HAP-1 (cell line): ENCODE data around the gene GTSF1L.

Experiments
- DNase-seq, 2 experiments: peaks; one replicate each; pipeline ENCODE4 v3.0.0-alpha.2; 2016 to 2020; ENCODE audit warnings: low spot score in 2 of 2
- H3K27me3 ChIP-seq: fragments of 250-450 bp; sonication (Bioruptor Pico); 2 replicates; pipeline ENCODE4 v1.5.1; 2020; ENCODE audit warnings: low read depth, mild to moderate bottlenecking, moderate library complexity
- H3K36me3 ChIP-seq: fragments of 250-450 bp; sonication (Bioruptor Pico); replicated peaks from 2 replicates; pipeline ENCODE4 v1.5.1; 2020; ENCODE audit warnings: mild to moderate bottlenecking
- H3K4me1 ChIP-seq: fragments of 250-450 bp; sonication (Bioruptor Pico); 2 replicates; pipeline ENCODE4 v1.5.1; 2020; ENCODE audit warnings: mild to moderate bottlenecking
- H3K4me3 ChIP-seq: fragments of 250-450 bp; sonication (Bioruptor Pico); 2 replicates; pipeline ENCODE4 v1.5.1; 2020; ENCODE audit warnings: mild to moderate bottlenecking, moderate library complexity
- H3K9me3 ChIP-seq: fragments of 250-450 bp; sonication (Bioruptor Pico); 2 replicates; pipeline ENCODE4 v1.5.1; 2020; ENCODE audit warnings: mild to moderate bottlenecking, moderate library complexity
- in situ Hi-C: fragments of 300-500 bp; cut with MboI; formaldehyde crosslinking; loops from 3 replicates; pipeline ENCODE4 v1.14.3; 2020; ENCODE audit warnings: low sequenced_read_pairs, inconsistent platforms, mixed read lengths

GTSF1L gene

GRCh38 chr20:43752561-43753301 lies 25.9 kb upstream of the GTSF1L start:
- no peaks in the 10 kb centered on the region for H3K4me1 ChIP-seq
- no peaks in the 10 kb centered on the region for H3K27me3 ChIP-seq
- no peak for DNase-seq
- in situ Hi-C loops: loop anchor here (5.0 kb wide), 1 partner anchor 330 kb away; no protein-coding TSS in a partner anchor
- H3K9me3 ChIP-seq: no peaks in the 10 kb centered on the region
- no peak overlapping the region for H3K4me3 ChIP-seq
- H3K36me3 ChIP-seq: no peaks in the 10 kb centered on the region

- no peak overlapping the region for H3K4me3 ChIP-seq
- no peaks in the 10 kb centered on the region for H3K27me3 ChIP-seq
These were observed 25.2 kb upstream of the GTSF1L start for GRCh38 chr20:43752051-43752360.

GRCh38 chr20:43751167-43752050 lies 24.6 kb upstream of the GTSF1L start:
- H3K4me3 ChIP-seq: no peak overlapping the region
- DNase-seq: no peak
- in situ Hi-C loops: loop anchor here (5.0 kb wide), 1 partner anchor 331 kb away; no protein-coding TSS in a partner anchor
- no peaks in the 10 kb centered on the region for H3K4me1 ChIP-seq
- no peaks in the 10 kb centered on the region for H3K27me3 ChIP-seq
- no peaks in the 10 kb centered on the region for H3K9me3 ChIP-seq
- H3K36me3 ChIP-seq: no peaks in the 10 kb centered on the region

More at GRCh38 chr20:43752051-43752360, 25.2 kb upstream of the GTSF1L start:
- in situ Hi-C loops: loop anchor here (5.0 kb wide), 1 partner anchor 330 kb away; no protein-coding TSS in a partner anchor
- Histone ChIP-seq H3K9me3 (no peaks in the 10 kb centered on the region), H3K4me1 (no peaks in the 10 kb centered on the region), H3K36me3 (no peaks in the 10 kb centered on the region)
- no peak for DNase-seq

GRCh38 chr20:43750774-43751166 lies 24.0 kb upstream of the GTSF1L start:
- no peaks in the 10 kb centered on the region for H3K36me3 ChIP-seq
- in situ Hi-C loops: loop anchor here (5.0 kb wide), 1 partner anchor 332 kb away; no protein-coding TSS in a partner anchor
- no peak for DNase-seq
- H3K4me3 ChIP-seq: no peak overlapping the region
- no peaks in the 10 kb centered on the region for H3K27me3 ChIP-seq
- no peaks in the 10 kb centered on the region for H3K9me3 ChIP-seq
- H3K4me1 ChIP-seq: no peaks in the 10 kb centered on the region

GRCh38 chr20:43749734-43750294 lies 23.0 kb upstream of the GTSF1L start:
- H3K4me1 ChIP-seq: no peaks in the 10 kb centered on the region
- in situ Hi-C loops: loop anchor here (5.0 kb wide), 1 partner anchor 332 kb away; no protein-coding TSS in a partner anchor

GRCh38 chr20:43748274-43748673 lies 21.5 kb upstream of the GTSF1L start:
- Histone ChIP-seq H3K4me3 (no peak overlapping the region), H3K9me3 (no peaks in the 10 kb centered on the region), H3K27me3 (no peaks in the 10 kb centered on the region), H3K36me3 (no peaks in the 10 kb centered on the region), H3K4me1 (no peaks in the 10 kb centered on the region)
- DNase-seq: no peak
- in situ Hi-C loops: no loop called here

More at GRCh38 chr20:43749734-43750294, 23.0 kb upstream of the GTSF1L start:
- Histone ChIP-seq H3K9me3 (no peaks in the 10 kb centered on the region), H3K27me3 (no peaks in the 10 kb centered on the region), H3K36me3 (no peaks in the 10 kb centered on the region), H3K4me3 (no peak overlapping the region)
- peak; percentile 27 to 91 for DNase-seq

- in situ Hi-C loops: no loop called here
- no peaks in the 10 kb centered on the region for H3K9me3 ChIP-seq
These were observed 19.7 kb upstream of the GTSF1L start for GRCh38 chr20:43746344-43747137.

GRCh38 chr20:43744966-43745730 lies 18.3 kb upstream of the GTSF1L start:
- Histone ChIP-seq H3K4me1 (no peaks in the 10 kb centered on the region), H3K27me3 (no peaks in the 10 kb centered on the region), H3K4me3 (no peak overlapping the region), H3K9me3 (no peaks in the 10 kb centered on the region; the same call in 1 of the 2 replicates), H3K36me3 (no peaks in the 10 kb centered on the region)
- peak in 1 of 2 experiments; percentile 43 for DNase-seq
- in situ Hi-C loops: no loop called here

More at GRCh38 chr20:43746344-43747137, 19.7 kb upstream of the GTSF1L start:
- Histone ChIP-seq H3K27me3 (no peaks in the 10 kb centered on the region), H3K4me1 (no peaks in the 10 kb centered on the region), H3K4me3 (no peak overlapping the region), H3K36me3 (no peaks in the 10 kb centered on the region)
- DNase-seq: no peak

- no peak for DNase-seq
- Histone ChIP-seq H3K27me3 (no peaks in the 10 kb centered on the region), H3K4me1 (no peaks in the 10 kb centered on the region), H3K36me3 (no peaks in the 10 kb centered on the region), H3K9me3 (no peaks in the 10 kb centered on the region; the same call in 1 of the 2 replicates), H3K4me3 (no peak overlapping the region)
- in situ Hi-C loops: no loop called here
These were observed 17.4 kb upstream of the GTSF1L start for GRCh38 chr20:43744151-43744611.

- no peak overlapping the region for H3K4me3 ChIP-seq
- no peaks in the 10 kb centered on the region for H3K4me1 ChIP-seq
- in situ Hi-C loops: no loop called here
- no peaks in the 10 kb centered on the region; the same call in 1 of the 2 replicates for H3K9me3 ChIP-seq
- no peaks in the 10 kb centered on the region for H3K27me3 ChIP-seq
- DNase-seq: no peak
- no peaks in the 10 kb centered on the region for H3K36me3 ChIP-seq
These were observed 13.8 kb upstream of the GTSF1L start for GRCh38 chr20:43740642-43741041.

- DNase-seq: no peak
- H3K36me3 ChIP-seq: no peaks in the 10 kb centered on the region
- no peaks in the 10 kb centered on the region; the same call in 1 of the 2 replicates for H3K9me3 ChIP-seq
- H3K4me1 ChIP-seq: no peaks in the 10 kb centered on the region
- H3K27me3 ChIP-seq: 0 out of 2 replicates have a peak, but pooled peaks cover 2% of the 10 kb centered on the region
- no peak overlapping the region for H3K4me3 ChIP-seq
- in situ Hi-C loops: no loop called here
These were observed 12.4 kb upstream of the GTSF1L start for GRCh38 chr20:43739148-43739749.

- peaks cover 5% of the 10 kb centered on the region; the same call in 1 of the 2 replicates for H3K27me3 ChIP-seq
- H3K9me3 ChIP-seq: no peaks in the 10 kb centered on the region; the same call in 1 of the 2 replicates
- H3K36me3 ChIP-seq: no peaks in the 10 kb centered on the region
- no peak for DNase-seq
- in situ Hi-C loops: no loop called here
- no peak overlapping the region for H3K4me3 ChIP-seq
- H3K4me1 ChIP-seq: no peaks in the 10 kb centered on the region
These were observed 11.1 kb upstream of the GTSF1L start for GRCh38 chr20:43737925-43738324.
